K562 (cell line): ENCODE data around the gene MEP1B. TPM values are rescaled to one million over a fixed set of nuclear protein-coding genes. Genes with fewer than 3 reads are reported as not detected.

Source experiments
- ATAC-seq: fragments of 200-7000 bp; cut with Tn5 transposase; 3 replicates; pipeline ENCODE4 v1.9.1; 2020; ENCODE audit warnings: moderate library complexity
- BruUV-seq: library from RNA; stranded (reverse); fragments of 400-500 nt; replicated peaks from 2 replicates; lab custom pipeline; 2021; lab: Mats Ljungman, UMichigan
- CTCF ChIA-PET: fragments of 300-600 bp; formaldehyde crosslinking; extraction: SDS; loops from one replicate; lab custom pipeline; 2021; ENCODE audit warnings: low intra/inter-chr PET ratio; lab: Yijun Ruan, JAX
- POLR2A ChIA-PET: fragments of 300-600, 350-650 bp; sonication (Branson Sonifier 250); formaldehyde crosslinking; extraction: SDS; loops from one replicate; lab custom pipeline; 2021; ENCODE audit warnings: antibody characterized with exemption, inconsistent platforms; lab: Yijun Ruan, JAX
- DNase-seq, 4 experiments: peaks; one replicate each; pipeline versions ENCODE4 v3.0.0 to v3.0.0-alpha.2; 2011 to 2018; ENCODE audit warnings: low spot score in 3 of 4, mixed read lengths in 3 of 4; ENCODE audit errors: extremely low read depth in 1 of 4
- FAIRE-seq: peaks from 2 replicates; lab custom pipeline; 2011; peaks lifted over from hg19 to GRCh38; lab: Jason Lieb, UNC
- H2AFZ ChIP-seq: 2 replicates; pipeline ENCODE4 v1.6.0; 2011; ENCODE audit warnings: low read depth, low read length, control low read depth, inconsistent platforms
- H3K27ac ChIP-seq: fragments of 200-600 bp; 3 replicates; pipeline ENCODE4 v1.8.0; 2011; ENCODE audit warnings: low read depth, mild to moderate bottlenecking, control low read depth, inconsistent platforms, low read length, moderate library complexity, mixed read lengths; ENCODE audit errors: extremely low read depth
- H3K27me3 ChIP-seq, 2 experiments: fragments of 300-600 bp in 1 of 2; 2 replicates in 1 of 2; 3 replicates in 1 of 2; pipeline versions ENCODE4 v1.6.0 to v1.8.0; 2011; ENCODE audit warnings: inconsistent platforms in 2 of 2, low read length in 2 of 2, mild to moderate bottlenecking in 1 of 2, mixed read lengths in 1 of 2, moderate library complexity in 1 of 2; ENCODE audit not compliant: control insufficient read depth in 2 of 2, insufficient read depth in 2 of 2
- H3K36me3 ChIP-seq: fragments of 300-600 bp; 3 replicates; pipeline ENCODE4 v1.8.0; 2011; ENCODE audit warnings: mild to moderate bottlenecking, low read length, inconsistent platforms; ENCODE audit not compliant: control insufficient read depth, insufficient read depth
- H3K4me1 ChIP-seq, 2 experiments: fragments of 200-600 bp in 1 of 2; replicated peaks in 1 of 2; 2 replicates in 1 of 2; 3 replicates in 1 of 2; pipeline versions ENCODE4 v1.5.1 to v1.8.0; 2011; ENCODE audit warnings: inconsistent platforms in 2 of 2, low read length in 2 of 2, mild to moderate bottlenecking in 1 of 2, mixed read lengths in 1 of 2, moderate library complexity in 1 of 2; ENCODE audit not compliant: control insufficient read depth in 2 of 2, insufficient read depth in 2 of 2
- H3K4me2 ChIP-seq: 2 replicates; pipeline ENCODE4 v1.6.1; 2011; ENCODE audit warnings: low read length, control low read depth, inconsistent platforms, mixed read lengths; ENCODE audit not compliant: insufficient read depth
- H3K4me3 ChIP-seq: fragments of 200-600 bp; sonication (generic), shearing (Covaris generic); 2 replicates; pipeline ENCODE4 v1.5.1; 2016; ENCODE audit warnings: control low read depth, inconsistent platforms
- H3K79me2 ChIP-seq: fragments of 200-600 bp; 3 replicates; pipeline ENCODE4 v1.8.0; 2011; ENCODE audit warnings: low read length, inconsistent platforms; ENCODE audit not compliant: control insufficient read depth, insufficient read depth
- H3K9ac ChIP-seq, 2 experiments: 2 replicates each; pipeline versions ENCODE4 v1.6.0 to v1.6.1; 2011; ENCODE audit warnings: low read depth in 2 of 2, low read length in 2 of 2, control low read depth in 1 of 2, inconsistent platforms in 1 of 2, mild to moderate bottlenecking in 1 of 2, mixed read lengths in 1 of 2; ENCODE audit not compliant: insufficient read depth in 1 of 2
- H3K9me1 ChIP-seq: one replicate; pipeline ENCODE4 v1.6.0; 2011; ENCODE audit warnings: inconsistent platforms, mild to moderate bottlenecking, low read length, moderate library complexity; ENCODE audit not compliant: control insufficient read depth, insufficient read depth
- H3K9me3 ChIP-seq: replicated peaks from 2 replicates; pipeline ENCODE4 v1.5.1; 2011; ENCODE audit warnings: low read depth, low read length, inconsistent platforms; ENCODE audit not compliant: control insufficient read depth, insufficient read depth
- H4K20me1 ChIP-seq: replicated peaks from 2 replicates; pipeline ENCODE4 v1.6.1; 2011; ENCODE audit warnings: low read length, inconsistent platforms, mixed read lengths; ENCODE audit not compliant: control insufficient read depth, insufficient read depth
- HEY1 ChIP-seq: fragments of 250-450 bp; sonication (Bioruptor Pico); IDR thresholded peaks from 2 replicates; pipeline ENCODE4 v1.5.0; 2020; ENCODE audit warnings: mild to moderate bottlenecking, moderate library complexity, borderline replicate concordance
- MYBL2 ChIP-seq, 2 experiments: fragments of 450-650 bp in 1 of 2; sonication (generic) in 1 of 2; formaldehyde crosslinking in 1 of 2; IDR thresholded peaks; 2 replicates each; pipeline versions ENCODE4 v1.6.1 to v1.8.1; 2017 to 2022; ENCODE audit warnings: borderline replicate concordance in 1 of 2, inconsistent platforms in 1 of 2, low read depth in 1 of 2, mild to moderate bottlenecking in 1 of 2, missing genetic modification reagents in 1 of 2, moderate library complexity in 1 of 2
- MYC ChIP-seq, 2 experiments: fragments of 250-450 bp in 1 of 2; sonication (Bioruptor Pico) in 1 of 2; IDR thresholded peaks; 2 replicates each; pipeline versions ENCODE4 v1.5.1 to v1.6.1; 2012 to 2021; ENCODE audit warnings: low read depth in 2 of 2, borderline replicate concordance in 1 of 2, improper control_type of control experiment in 1 of 2, low read length in 1 of 2, mild to moderate bottlenecking in 1 of 2, moderate library complexity in 1 of 2
- SRSF1 ChIP-seq: fragments of 200-400 bp; formaldehyde crosslinking; IDR thresholded peaks from 2 replicates; pipeline ENCODE4 v1.6.1; 2017; ENCODE audit warnings: mild to moderate bottlenecking, low read depth, low read length, moderate library complexity
- THRA ChIP-seq: fragments of 450-650 bp; IDR thresholded peaks from 2 replicates; pipeline ENCODE4 v1.6.1; 2017; ENCODE audit warnings: mild to moderate bottlenecking, moderate library complexity
- U2AF1 ChIP-seq: fragments of 200-400 bp; formaldehyde crosslinking; optimal IDR thresholded peaks from 2 replicates; pipeline ENCODE3; 2017; ENCODE audit warnings: mild to moderate bottlenecking, low read depth, low read length, moderate library complexity
- ZC3H11A ChIP-seq: IDR thresholded peaks from 2 replicates; pipeline ENCODE4 v1.6.1; 2012; ENCODE audit warnings: low read depth, low read length, improper control_type of control experiment
- ZKSCAN1 ChIP-seq: fragments of 150-350 bp; IDR thresholded peaks from 2 replicates; pipeline ENCODE4 v1.6.1; 2016; ENCODE audit warnings: low read depth, low read length
- ZNF174 ChIP-seq: fragments of 250-450 bp; sonication (Bioruptor Pico); IDR thresholded peaks from 2 replicates; pipeline ENCODE4 v1.4.0; 2020; ENCODE audit warnings: mild to moderate bottlenecking
- ZNF311 ChIP-seq: fragments of 250-450 bp; sonication (Bioruptor Pico); IDR thresholded peaks from 2 replicates; pipeline ENCODE4 v1.4.0; 2020; ENCODE audit warnings: mild to moderate bottlenecking, moderate library complexity
- WGBS: fragments of 100-300 bp; shearing (Covaris generic); methylation state at CpG from one replicate; pipeline ENCODE4 v1.1.6; 2016; ENCODE audit warnings: low coverage, mixed read lengths; ENCODE audit not compliant: insufficient coverage; ENCODE audit errors: missing lambda C conversion rate; 5-methylcytosine and 5-hydroxymethylcytosine counted together
- in situ Hi-C: fragments of 300-500 bp; cut with MboI; formaldehyde crosslinking; loops from 4 replicates; pipeline ENCODE4 v1.15.0; 2018; ENCODE audit warnings: inconsistent platforms, mixed read lengths
- intact Hi-C: fragments of 100-400 bp; cut with micrococcal nuclease; formaldehyde crosslinking; loops from 2 replicates; pipeline ENCODE4 v1.14.2; 2022
- polyA plus RNA-seq, 8 experiments: library from polyadenylated mRNA; depleted of rRNA in 4 of 8; stranded (reverse) in 5 of 8; unstranded in 3 of 8; fragments of >200 nt; fragmentation: Nextera tagmentation in 2 of 8; fragmentation: Illumina TruSeq in 1 of 8; extraction: Ambion mirVana in 2 of 8; extraction: Trizol in 1 of 8; gene quantifications; 2 replicates each; pipeline versions ENCODE4 v1.2.1 to v1.2.3, GENCODE V29; 2011 to 2014; ENCODE audit warnings: inconsistent platforms in 1 of 8, missing spikeins in 1 of 8
- total RNA-seq, 7 experiments: library from RNA; depleted of rRNA in 6 of 7; stranded (reverse); fragments of >200 nt in 6 of 7; fragmentation: Illumina TruSeq in 2 of 7; extraction: Trizol in 2 of 7; gene quantifications; 2 replicates each; pipeline versions ENCODE4 v1.2.1 to v1.2.3, GENCODE V29; 2011 to 2021; ENCODE audit warnings: low replicate concordance in 1 of 7
- TF ChIP-seq, protein P1 (sequence below): sonication (generic); formaldehyde crosslinking; IDR thresholded peaks from 2 replicates; pipeline ENCODE4 v1.8.0; 2022; ENCODE audit warnings: mild to moderate bottlenecking, low read depth, missing genetic modification reagents
- TF ChIP-seq, protein P2 (sequence below), 3 experiments: fragments of 200-800 bp in 1 of 3; sonication (Bioruptor generic) in 1 of 3; sonication (generic) in 1 of 3; formaldehyde crosslinking in 1 of 3; IDR thresholded peaks; 2 replicates each; pipeline versions ENCODE4 v1.6.1 to v1.8.0; 2016 to 2022; ENCODE audit warnings: mild to moderate bottlenecking in 2 of 3, missing compliant biosample characterization in 2 of 3, missing genetic modification characterization in 2 of 3, missing genetic modification reagents in 1 of 3
- TF ChIP-seq, protein P3 (sequence below): IDR thresholded peaks from 2 replicates; pipeline ENCODE4 v1.6.1; 2011; ENCODE audit warnings: borderline replicate concordance, low read depth, mild to moderate bottlenecking, moderate library complexity, low read length; ENCODE audit not compliant: insufficient read depth, poor library complexity, severe bottlenecking

Gene MEP1B
- total and polyA plus RNA-seq, 9 of the 15 experiments (the other 6 are each of a cell fraction or from before 2014, with no cell fraction given): 0.03 to 0.11 TPM; not detected in 7

GRCh38 chr18:32156855-32157254 is 33.0 kb upstream of the MEP1B start (continued):
- TF ChIP-seq MYC (IDR thresholded peaks at IDR 0.05; ENCODE audit: low read depth, low read length): no peak
- TF ChIP-seq MYC (CRISPR knock-in tag; IDR thresholded peaks at IDR 0.05; ENCODE audit: borderline replicate concordance, low read depth): no peak
- TF ChIP-seq THRA: no peak
- no peak for TF ChIP-seq ZC3H11A
- TF ChIP-seq U2AF1: no peak
- TF ChIP-seq, protein P1, sequence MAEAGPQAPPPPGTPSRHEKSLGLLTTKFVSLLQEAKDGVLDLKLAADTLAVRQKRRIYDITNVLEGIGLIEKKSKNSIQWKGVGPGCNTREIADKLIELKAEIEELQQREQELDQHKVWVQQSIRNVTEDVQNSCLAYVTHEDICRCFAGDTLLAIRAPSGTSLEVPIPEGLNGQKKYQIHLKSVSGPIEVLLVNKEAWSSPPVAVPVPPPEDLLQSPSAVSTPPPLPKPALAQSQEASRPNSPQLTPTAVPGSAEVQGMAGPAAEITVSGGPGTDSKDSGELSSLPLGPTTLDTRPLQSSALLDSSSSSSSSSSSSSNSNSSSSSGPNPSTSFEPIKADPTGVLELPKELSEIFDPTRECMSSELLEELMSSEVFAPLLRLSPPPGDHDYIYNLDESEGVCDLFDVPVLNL (CRISPR knock-in tag): no peak
- TF ChIP-seq, all 486 proteins: peak for 0

- no peaks in the 10 kb centered on the region for H3K4me1 ChIP-seq
- ChIA-PET CTCF (interaction anchor here (1.0 to 1.5 kb wide), 2 partner anchors 392 to 394 kb away, joined by 3 to 9 read pairs; no protein-coding TSS in a partner anchor), POLR2A (interaction anchor here (1.2 kb wide), 1 partner anchor 19 kb away, joined by 3 read pairs; no protein-coding TSS in a partner anchor)
- 9% methylated on average over 5 of the region's 5 CpGs for WGBS
- no peaks in the 10 kb centered on the region for H3K36me3 ChIP-seq
- DNase-seq (no peak), FAIRE-seq (no peak), ATAC-seq (peak; percentile 17; the same call in 1 of the 3 replicates)
- no peaks in the 10 kb centered on the region for H3K9me1 ChIP-seq
- H3K27ac ChIP-seq: no peak overlapping the region
- H3K79me2 ChIP-seq: no peaks in the 10 kb centered on the region
- H4K20me1 ChIP-seq: no peaks in the 10 kb centered on the region
- H3K9me3 ChIP-seq: no peaks in the 10 kb centered on the region
- no peak overlapping the region for H3K4me3 ChIP-seq
- intact Hi-C loops (loop anchor here (5.0 to 10.0 kb wide), 2 partner anchors 115 to 197 kb away; no protein-coding TSS in a partner anchor), in situ Hi-C loops (no loop called here)
- H2AFZ ChIP-seq: peak overlapping the region; percentile 43; the same call in 1 of the 2 replicates
- H3K4me2 ChIP-seq: no peak overlapping the region
- BruUV-seq: no TSS peak
- no peak overlapping the region for H3K9ac ChIP-seq
- H3K27me3 ChIP-seq: peaks cover 0 to 4% of the 10 kb centered on the region in 2 experiments; a peak in 1 of 5 replicates
- TF ChIP-seq SRSF1 (no peak), ZKSCAN1 (no peak), MYBL2 (IDR thresholded peaks at IDR 0.05; ENCODE audit: low read depth) (no peak), MYBL2 (CRISPR knock-in tag; IDR thresholded peaks at IDR 0.05; ENCODE audit: borderline replicate concordance) (no peak), ZNF311 (CRISPR knock-in tag) (no peak), HEY1 (CRISPR knock-in tag) (no peak), ZNF174 (CRISPR knock-in tag) (no peak)
- TF ChIP-seq, protein P2, sequence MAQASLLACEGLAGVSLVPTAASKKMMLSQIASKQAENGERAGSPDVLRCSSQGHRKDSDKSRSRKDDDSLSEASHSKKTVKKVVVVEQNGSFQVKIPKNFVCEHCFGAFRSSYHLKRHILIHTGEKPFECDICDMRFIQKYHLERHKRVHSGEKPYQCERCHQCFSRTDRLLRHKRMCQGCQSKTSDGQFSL (CRISPR knock-in tag; IDR thresholded peaks at IDR 0.05): no peak
- TF ChIP-seq, protein P2 (tag; IDR thresholded peaks at IDR 0.05): no peak
- TF ChIP-seq, protein P3, sequence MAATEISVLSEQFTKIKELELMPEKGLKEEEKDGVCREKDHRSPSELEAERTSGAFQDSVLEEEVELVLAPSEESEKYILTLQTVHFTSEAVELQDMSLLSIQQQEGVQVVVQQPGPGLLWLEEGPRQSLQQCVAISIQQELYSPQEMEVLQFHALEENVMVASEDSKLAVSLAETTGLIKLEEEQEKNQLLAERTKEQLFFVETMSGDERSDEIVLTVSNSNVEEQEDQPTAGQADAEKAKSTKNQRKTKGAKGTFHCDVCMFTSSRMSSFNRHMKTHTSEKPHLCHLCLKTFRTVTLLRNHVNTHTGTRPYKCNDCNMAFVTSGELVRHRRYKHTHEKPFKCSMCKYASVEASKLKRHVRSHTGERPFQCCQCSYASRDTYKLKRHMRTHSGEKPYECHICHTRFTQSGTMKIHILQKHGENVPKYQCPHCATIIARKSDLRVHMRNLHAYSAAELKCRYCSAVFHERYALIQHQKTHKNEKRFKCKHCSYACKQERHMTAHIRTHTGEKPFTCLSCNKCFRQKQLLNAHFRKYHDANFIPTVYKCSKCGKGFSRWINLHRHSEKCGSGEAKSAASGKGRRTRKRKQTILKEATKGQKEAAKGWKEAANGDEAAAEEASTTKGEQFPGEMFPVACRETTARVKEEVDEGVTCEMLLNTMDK: no peak
These were observed 32.3 kb upstream of the MEP1B start for GRCh38 chr18:32157580-32157979.
